HG03432 (cell line): ENCODE data around the gene AZGP1.
A peak's percentile ranks its signal among the peaks of the same experiment; 100 is the strongest.
"Not testable (repeated sequence)": the region's sequence is repeated elsewhere in the genome, so short reads cannot be mapped to it uniquely, and the experiment has no call there.

Experiments
- ATAC-seq: cut with Tn5 transposase; IDR thresholded peaks from one replicate; pipeline ENCODE4 v1.9.1; 2021; ENCODE audit warnings: mild to moderate bottlenecking, moderate library complexity; ENCODE audit not compliant: unreplicated experiment

The AZGP1 gene

GRCh38 chr7:99997545-99998137, 21.8 kb upstream of the AZGP1 start:
- ATAC-seq: no peak

DNA sequence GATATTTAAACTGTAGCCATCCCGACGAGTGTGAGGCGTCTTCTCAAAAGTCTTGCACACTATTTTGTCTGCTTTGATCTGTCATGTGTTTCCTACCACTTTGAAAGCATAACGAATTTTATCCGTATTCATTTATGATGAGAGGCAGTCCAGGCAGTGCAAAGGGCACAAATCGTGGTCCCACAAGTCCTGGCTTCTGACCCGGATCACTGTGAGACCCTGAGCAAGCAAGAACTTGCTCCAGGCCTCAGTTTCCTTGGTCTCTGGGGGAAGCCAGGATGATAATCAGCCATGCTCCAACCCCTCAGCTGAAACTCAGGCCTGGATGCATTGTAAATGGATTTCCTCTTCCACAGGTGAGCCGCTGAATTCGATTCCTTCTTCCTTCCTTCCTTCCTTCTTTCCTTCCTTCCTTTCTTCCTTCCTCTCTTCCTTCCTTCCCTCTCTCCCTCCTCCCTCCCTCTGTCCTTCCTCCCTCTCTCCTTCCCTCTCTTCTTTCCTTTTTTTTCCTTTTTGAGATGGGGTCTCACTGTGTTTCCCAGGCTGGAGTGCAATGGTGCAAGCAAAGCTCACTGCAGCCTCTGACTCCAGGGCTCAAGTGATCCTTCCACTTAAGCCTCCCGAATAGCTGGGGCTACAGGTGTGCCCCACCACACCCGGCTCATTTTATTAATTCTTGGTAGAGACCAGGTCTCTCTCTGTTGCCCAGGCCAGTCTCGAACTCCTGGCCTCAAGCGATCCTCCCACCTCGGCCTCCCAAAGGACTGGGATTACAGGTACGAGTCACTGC, 21.1 kb upstream of the AZGP1 start:
- no peak for ATAC-seq

GRCh38 chr7:99994819-99995218, 19.0 kb upstream of the AZGP1 start:
- ATAC-seq: no peak

GRCh38 chr7:99992330-99993038, 16.7 kb upstream of the AZGP1 start:
- no peak for ATAC-seq

GRCh38 chr7:99991543-99991942, 15.7 kb upstream of the AZGP1 start:
- not testable (repeated sequence) for ATAC-seq

DNA sequence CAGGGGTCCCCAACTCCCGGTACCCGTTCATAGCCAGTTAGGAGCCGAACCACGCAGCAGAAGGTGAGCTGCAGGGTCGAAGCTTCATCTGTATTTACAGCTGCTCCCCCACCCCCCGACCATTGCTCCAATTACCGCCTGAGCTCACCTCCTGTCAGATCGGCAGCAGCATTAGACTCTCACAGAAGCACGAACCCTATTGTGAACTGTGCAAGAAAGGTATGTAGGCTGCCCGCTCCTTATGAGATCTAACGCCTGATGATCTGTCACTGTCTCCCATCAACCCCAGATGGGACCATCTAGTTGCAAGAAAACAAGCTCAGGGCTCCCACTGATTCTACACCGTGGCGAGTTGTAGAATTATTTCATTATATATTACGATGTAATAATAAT, 14.6 kb upstream of the AZGP1 start:
- ATAC-seq: no peak

- no peak for ATAC-seq
Observed at GRCh38 chr7:99987846-99988245, 12.0 kb upstream of the AZGP1 start.

GRCh38 chr7:99987306-99987705, 11.5 kb upstream of the AZGP1 start:
- ATAC-seq: not testable (repeated sequence)

DNA sequence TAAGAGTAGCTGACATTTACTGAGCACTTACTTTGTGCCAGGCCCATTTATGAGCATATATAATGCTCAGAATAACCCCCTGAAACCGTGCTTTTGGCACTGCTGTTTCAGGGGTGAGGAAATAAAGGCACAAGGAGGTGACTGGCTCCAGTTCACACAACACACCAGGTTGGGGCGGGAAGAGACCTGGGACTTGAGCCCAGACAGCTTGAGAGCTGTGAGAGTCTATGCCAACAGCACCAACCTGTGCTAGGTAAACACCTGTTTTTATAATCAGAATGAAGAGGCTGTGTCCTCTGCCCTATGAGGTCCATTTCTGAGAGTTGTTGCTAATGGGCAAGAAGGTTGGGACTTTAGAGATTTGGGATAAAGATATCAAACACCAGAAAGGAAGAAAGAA, 8.8 kb upstream of the AZGP1 start:
- ATAC-seq: no peak

DNA sequence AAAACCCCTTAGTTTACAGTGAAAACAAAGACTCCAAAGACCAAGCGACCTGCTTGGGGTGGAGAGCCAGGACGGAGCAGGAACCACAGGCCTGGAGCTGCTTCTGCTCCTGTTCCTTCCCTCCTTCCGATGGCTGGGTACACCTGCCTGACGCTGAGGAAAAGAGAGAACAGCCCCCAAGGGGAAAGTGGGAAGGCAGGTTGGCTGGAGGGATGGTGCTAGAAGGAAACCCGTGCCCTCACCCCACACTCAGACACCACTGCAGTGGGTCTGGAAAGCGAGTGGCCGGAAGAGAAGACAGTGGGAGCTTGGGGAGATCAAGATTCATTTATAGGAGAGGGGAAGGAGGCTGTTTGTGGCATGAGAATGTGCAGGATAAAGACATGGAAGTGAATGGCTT, 5.2 kb upstream of the AZGP1 start:
- ATAC-seq: not testable (repeated sequence)

DNA sequence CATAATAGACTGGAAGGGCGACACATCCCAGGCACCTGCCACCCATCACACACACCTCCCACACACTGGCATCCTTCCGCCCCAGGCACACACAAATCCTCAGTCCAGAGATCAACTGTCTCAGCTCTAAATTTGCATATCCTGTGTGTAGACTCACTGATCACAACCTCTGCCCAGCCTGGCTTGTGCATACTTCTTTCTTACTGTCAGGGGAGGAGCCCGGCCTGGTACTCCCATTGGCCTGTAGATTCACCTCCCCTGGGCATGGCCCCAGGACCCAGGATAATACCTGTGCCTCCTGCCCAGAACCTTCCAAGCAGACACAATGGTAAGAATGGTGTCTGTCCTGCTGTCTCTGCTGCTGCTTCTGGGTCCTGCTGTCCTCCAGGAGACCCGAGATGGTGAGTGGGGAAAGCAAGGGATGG, 4.6 kb upstream of the AZGP1 start:
- ATAC-seq: peak; percentile 59

DNA sequence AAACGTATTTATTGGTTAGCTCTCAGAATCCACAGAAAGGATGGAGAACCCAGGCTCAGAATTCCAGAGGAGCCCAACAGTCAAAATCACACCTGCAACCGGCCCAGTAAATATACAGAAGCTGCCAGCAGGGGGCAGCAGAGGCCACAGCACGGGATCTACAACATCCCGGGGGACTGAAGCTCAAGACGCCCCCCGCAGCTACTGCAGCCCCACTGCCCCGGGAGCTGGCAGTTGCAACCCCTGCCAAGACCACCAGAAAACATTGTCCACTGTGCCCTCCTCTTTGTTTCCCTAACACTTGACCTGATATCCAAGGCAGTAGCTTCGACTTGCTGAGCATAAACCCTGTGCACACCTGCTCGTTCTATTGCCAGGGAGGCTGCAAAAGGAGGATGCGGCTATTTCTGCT, 4.0 kb upstream of the AZGP1 start:
- ATAC-seq: peak; percentile 32

DNA sequence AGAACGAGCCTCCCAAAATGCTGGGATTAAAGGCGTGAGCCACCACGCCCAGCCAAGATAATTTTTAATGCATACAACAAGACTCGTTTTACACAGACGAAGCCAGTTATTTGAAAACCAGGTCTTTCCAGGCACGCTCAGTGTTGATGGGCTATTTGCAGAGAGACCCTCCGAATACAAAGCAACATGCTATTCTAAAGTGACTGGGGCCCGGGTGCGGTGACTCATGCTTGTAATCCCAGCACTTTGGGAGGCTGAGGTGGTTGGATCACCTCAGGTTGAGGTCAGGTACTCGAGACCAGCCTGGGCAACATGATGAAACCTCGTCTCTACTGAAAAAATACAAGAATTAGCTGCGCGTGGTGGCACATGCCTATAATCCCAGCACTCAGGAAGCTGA, 795 bp upstream of the AZGP1 start:
- ATAC-seq: no peak

DNA sequence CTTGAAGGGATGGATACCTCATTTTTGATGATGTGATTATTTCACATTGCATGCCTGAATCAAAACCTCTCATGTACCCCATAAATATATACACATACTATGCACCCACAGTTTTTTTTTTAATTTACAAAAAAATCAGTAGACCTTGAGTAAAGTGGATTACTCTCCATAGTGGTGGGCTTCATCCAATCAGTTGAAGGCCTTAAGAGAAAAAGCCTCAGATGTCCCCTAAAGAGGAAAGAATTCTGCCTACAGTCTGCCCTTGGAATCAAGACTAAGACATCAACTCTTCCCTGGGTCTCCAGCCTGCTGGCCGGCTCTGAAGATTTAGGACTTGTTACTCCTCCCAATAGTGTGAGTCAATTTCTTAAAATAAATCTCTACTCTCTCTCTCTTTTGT, 1.1 kb downstream of the AZGP1 start:
- ATAC-seq: no peak

DNA sequence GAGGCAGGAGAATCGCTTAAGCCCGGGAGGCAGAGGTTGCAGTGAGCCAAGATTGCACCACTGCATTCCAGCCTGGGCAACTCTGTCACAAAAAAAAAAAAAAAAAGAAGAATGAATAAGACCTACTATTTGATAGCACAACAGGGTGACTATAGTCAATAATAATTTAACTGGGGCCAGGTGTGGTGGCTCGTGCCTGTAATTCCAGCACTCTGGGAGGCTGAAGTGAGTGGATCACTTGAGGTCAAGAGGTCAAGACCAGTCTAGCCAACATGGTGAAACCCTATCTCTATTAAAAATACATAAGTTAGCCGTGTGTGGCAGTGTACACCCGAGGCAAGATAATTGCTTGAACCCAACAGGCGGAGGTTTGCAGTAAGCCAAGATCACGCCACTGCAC, 2.0 kb downstream of the AZGP1 start:
- not testable (repeated sequence) for ATAC-seq

DNA sequence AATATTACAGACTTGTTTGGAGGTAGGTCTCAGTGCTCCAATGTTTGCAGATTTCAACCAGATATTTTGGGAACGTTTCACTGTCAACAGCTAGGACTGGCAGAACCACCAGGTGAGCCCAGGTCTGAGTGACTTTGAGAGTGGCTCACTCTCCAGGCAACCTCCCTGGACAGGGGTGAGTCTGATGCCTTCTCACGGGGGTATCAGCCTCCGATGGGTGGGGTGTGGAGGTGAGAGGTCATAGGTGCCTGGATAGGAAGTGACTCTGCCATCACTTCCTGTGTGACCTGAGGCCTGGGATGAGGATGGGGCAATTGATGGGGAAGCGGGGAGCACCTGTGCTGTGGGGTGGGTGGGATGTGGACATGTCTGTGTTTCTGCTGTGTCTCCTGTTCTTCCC, 4.6 kb downstream of the AZGP1 start:
- ATAC-seq: no peak

DNA sequence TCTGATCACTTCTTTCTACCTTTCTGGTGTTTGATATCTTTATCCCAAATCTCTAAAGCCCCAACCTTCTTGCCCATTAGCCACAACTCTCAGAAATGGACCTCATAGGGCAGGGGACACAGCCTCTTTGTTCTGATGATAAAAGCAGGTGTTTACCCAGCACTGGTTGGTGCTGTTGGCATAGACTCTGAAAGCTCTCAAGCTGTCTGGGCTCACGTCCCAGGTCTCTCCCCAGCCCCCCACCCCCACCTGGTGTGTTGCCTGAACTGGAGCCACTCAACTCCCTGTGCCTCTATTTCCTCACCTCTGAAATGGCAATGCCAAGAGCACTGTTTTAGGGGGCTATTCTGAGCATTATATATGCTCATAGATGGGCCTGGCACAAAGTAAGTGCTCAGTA, 6.0 kb downstream of the AZGP1 start:
- ATAC-seq: not testable (repeated sequence)

DNA sequence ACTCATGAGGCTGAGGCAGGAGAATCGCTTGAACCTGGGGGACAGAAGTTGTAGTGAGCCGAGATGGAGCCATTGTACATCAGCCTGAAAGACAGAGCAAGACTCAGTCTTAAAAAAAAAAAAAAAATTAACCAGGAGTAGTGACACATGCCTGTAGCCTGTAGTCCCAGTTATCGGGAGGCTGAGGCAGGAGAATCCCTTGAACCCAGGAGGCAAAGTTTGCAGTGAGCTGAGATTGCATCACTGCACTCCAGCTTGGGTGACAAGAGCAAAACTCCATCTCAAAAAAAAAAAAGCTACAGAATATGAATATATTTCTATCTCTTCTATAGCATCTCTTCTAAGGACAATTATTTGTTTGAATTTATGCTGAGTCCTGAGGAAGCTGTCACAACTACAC, 6.5 kb downstream of the AZGP1 start:
- ATAC-seq: no peak

- ATAC-seq: no peak
Observed at GRCh38 chr7:99958564-99959227, 17.1 kb downstream of the AZGP1 start.

DNA sequence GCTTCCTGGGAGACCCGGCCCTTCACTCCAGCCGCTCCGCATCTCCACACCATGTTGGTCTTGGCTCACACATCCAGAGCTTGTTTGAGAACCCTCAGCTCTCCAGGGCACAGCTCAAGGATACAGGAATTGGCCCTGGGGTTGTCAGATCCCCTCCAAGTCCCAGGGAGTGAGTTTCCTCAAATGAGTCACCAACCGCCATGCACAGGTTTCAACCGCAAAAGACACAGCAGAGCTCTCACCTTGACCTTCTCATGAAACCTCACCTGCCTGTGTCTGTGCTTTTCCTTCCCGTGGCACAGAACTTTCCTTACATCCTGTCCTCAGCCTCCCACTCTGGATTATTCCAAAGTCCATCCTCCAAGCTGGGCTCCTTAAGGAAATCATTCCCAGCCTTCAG, 20.6 kb downstream of the AZGP1 start:
- ATAC-seq: no peak

GRCh38 chr7:99954643-99955042, 21.2 kb downstream of the AZGP1 start:
- not testable (repeated sequence) for ATAC-seq
